ENCODE results near the gene ING5.

ING5 gene

DNA sequence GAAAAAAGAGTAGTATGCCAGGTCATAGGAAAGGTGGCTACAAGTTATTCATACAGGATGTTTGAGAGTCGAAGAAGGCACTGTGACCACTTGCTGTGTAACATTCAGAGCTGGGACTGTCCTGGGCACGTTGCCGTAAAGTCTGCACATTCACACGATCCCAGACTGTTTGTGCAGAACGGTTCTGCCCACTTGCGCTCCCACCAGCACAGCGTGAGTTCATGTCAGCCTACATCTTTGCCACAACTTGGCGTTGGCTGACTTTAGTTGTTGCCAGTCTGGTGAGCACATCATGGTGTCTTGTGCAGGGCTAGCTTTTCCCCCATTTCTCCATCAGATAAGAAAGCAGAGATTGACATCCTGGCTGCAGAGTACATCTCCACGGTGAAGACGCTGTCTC, 7.0 kb downstream of the ING5 start:
- no peak for DNase-seq

DNA sequence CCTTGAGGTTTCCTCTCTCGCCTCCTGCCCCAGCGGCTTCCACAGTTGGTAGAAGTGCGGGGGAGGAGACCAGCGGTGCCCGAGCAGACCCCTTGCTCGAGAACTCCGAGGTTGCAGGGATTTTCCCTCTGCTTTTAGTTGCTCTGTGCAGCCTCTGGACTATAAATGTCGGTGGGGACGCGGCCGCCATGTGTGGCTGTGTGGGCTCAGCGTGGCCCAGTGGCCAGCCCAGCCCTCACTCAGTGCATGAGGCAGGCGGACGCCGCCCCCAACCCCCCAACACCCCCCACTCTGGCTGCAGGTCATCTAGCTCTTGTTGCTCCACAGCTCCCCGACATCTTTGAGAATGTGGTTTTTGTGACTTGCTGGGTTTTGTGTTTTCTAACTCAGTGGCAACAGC, 17.3 kb downstream of the ING5 start:
- DNase-seq, result no peak

DNA sequence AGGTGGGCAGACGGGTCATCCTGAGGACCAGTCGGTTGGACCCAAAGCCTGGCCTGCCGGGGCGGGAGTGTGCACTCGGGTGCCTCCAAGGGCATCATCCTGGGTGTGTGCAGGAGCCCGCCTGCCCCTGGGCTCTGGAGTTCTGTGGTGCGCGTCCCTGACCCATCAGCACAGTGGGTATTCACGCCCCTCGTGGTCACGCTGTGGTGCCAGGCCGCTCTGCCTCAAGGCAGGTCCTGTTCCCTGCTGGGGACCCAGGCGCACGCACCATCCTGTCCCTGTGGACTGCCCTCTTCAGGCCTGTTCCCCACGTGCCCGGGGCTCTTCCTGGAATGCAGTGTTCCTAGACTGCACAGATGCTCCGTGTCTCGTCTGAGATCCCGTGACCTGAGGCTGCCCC, 18.3 kb downstream of the ING5 start:
- DNase-seq, result no peak

DNA sequence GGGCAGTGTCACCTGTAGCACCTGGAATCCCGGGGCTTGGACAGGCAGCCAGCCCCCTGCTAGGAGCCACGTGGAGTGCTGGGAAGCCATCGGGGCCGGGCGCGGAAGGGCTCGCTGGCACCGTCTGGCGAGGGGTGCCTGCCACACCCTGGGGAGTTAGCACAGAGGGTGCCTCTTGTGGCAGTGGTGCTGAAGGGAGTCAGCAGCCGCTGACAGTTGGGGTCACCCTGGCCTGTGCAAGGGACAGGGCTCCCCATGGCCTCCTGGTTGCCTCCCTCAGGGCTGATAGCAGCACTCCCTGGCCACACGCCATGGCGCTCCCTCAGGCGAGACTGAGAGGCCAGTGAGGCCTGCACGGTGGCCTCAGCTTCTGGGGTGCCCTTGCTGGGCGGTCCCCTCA, 18.7 kb downstream of the ING5 start:
- no peak for DNase-seq

DNA sequence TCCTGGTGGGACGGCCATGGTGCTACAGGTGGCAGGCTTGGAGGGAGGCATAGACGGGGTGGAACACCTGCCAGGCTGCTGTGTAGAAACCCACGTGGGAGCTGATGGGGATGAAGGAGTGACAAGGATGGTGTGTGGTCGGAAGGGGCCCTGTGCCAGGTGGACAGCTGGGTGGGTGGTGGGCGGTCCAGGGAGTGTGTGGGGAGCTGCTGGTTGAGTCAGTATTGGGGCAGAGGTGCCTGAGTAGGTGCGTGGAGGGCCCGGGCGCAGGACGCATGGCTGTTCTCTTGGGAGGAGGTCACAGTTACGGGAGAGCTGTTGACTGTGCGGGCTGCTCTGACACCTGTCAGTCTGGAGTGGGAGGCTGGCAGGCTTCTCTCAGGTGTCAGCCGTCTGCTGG, 20.0 kb downstream of the ING5 start:
- DNase-seq, result no peak

DNA sequence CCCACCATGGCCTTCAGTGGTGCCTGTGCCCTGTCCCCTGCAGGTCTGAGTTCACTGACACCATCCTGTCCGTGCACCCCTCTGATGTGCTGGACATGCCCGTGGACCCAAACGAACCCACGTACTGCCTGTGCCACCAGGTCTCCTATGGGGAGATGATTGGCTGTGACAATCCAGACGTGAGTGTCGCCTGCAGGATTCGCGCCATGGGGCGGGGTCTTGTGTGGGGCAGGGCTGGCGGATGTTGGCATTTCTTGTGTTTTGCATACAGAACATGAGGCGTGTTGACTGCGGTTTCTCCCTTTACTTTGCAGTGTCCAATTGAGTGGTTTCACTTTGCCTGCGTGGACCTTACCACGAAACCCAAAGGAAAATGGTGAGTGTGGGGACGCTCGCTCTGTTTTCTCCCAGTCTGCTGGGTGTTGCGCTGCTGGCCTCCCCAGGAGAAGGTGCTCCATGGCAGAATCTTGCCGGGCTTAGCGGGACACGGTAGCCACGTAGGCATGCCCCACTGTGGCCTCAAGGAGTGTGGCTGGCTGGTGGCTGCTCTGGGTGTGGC, 21.1 kb downstream of the ING5 start:
- no peak for DNase-seq

DNA sequence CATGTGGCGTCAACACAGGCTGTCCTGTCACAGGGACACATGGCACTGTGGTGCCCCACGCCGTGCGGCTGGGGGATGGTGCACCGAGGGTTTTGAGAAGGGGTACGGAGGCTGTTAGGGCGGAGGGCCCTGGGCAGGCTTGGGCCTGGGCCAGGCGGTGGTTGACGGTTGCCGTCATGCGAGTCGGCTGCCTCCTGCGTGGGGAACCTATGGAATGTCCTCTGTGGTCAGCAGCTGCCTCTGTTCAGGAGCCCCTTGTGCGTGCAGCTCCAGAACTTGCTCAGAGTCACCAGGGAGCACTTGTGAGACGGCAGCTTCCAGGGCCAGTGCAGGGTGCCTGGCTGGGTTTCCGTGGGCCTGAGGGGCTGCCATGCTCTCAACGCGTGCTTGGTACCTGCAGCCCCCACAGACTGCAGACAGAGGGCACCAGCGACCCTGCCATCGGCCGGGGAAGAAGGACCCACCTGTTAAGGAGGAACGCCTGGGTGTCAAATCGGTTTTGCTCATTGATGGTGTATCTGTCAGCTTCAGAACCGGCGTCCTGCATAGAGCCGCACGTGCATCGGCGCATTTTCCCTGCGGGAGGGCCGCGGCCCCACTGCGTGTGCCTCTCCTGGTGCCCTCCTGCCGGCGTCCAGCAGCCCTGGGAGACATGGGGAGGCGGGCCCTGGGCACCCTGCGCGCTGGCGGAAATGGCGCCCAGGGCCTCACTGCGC, 22.6 kb downstream of the ING5 start:
- DNase-seq, result no peak

DNA sequence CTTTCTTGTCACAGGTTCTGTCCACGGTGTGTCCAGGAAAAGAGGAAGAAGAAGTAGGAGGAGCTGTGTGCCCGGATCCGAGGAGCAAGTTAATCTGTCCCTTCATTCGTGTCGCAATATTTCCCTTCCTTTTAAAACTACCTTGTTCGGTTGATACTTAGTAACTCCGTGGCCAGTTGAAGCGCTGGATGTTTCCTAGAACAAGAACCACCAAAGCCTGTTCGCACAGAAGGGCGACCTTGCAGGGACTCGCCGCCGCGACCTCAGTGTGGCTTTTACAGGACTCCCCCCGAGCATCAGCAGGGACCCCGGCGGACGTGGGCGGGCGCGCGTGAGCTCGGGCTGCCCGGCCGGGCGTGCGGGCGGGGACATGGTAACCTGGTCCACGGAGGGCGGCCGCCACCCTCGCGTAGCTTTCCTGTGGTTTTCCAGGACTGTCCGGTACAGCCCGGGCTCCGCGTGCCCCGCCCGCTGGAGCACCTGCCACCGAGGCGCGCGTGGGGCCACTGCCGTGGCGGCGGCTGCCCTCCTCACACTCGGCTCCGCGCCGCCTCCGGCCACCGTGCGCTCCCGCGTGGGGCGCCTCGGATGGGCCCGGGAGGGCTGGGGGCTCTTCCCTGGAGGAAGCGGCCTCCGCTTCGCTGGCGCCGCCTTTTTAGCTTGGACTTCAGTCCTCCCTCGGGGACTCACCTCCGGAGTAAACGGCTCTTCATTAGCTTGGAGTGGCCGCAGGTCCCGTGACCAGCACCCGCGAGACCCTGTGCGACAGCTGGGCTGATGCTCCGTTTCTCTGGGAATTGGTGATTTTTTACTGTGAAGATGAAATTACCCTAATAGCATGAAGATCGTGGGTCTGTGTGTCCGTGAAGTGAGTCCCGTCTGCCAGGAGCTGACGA, 23.4 kb downstream of the ING5 start:
- DNase-seq, result no peak

DNA sequence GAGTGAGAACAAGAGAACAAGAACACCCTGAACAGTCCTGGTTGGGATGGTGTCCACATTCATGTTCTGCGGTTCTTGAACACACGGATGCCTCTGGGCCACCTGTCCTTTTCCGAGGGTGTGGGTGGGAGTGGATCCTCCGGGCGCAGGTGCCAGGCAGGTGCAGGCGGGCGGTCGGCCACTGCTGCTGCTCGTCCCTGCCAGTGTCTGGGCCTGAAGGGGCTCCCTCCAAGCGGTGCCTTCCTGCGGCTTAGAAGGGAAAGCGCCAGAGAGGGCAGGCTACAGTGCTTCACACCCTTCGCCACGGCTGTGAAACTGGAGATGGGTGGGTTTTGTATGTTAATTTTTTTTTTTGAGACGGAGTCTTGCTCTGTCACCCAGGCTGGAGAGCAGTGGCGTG, 24.6 kb downstream of the ING5 start:
- DNase-seq, result no peak

DNA sequence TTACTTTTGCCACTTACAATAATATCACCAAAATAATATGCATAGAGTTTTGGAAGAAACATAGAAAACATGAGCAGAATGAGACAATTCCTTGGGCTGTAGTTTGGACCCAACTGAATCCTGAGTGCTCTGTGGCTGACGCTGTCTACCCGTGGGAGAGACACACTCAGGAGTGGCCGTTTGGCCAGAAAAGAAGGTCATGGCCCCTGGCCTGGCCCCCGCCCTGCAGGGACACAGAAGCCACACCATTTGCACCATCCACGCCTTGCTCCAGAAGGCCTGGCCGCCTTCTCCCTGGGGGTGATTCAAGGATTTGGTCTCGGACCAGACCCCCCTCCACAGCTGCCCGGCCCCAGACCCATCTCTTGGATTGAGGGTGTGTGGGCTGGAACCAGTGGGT, 26.2 kb downstream of the ING5 start:
- no peak for DNase-seq

DNA sequence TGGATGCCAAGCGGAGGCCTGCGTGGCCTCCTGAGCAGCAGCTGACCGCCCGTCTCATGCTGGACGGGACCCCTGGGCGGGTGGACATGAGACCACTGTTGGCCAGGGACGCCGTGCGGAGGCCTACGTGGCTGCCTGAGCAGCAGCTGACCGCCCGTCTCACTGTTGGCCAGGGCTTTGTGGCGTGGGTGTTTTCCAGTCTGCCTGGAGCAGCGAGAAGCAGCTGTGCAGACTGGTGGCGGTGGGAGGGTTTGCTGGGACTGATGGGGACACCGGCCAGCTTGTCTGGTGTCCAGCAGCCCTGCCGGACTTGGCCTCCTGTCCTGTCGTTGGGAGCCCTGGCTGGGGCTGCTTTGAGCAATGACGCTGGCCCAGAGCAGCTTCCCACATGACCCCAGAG, 26.8 kb downstream of the ING5 start:
- no peak for DNase-seq

DNA sequence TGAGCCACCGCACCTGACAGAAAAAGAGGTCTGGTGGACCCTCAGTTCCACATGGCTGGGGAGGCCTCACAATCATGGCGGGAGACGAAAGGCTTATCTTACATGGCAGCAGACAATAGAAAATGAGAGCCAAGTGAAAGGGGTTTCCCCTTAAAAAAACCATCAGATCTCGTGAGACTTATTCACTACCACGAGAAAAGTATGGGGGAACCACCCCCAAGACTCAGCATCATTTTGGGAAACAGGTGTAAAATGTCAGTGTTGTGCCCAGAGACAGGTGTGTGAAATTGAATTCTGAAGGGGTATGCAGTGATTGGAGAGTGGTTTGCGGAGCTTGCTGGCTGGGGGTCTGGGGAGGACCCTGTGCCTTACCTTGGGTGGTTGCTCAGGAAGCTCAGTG, 28.0 kb downstream of the ING5 start:
- no peak for DNase-seq

DNA sequence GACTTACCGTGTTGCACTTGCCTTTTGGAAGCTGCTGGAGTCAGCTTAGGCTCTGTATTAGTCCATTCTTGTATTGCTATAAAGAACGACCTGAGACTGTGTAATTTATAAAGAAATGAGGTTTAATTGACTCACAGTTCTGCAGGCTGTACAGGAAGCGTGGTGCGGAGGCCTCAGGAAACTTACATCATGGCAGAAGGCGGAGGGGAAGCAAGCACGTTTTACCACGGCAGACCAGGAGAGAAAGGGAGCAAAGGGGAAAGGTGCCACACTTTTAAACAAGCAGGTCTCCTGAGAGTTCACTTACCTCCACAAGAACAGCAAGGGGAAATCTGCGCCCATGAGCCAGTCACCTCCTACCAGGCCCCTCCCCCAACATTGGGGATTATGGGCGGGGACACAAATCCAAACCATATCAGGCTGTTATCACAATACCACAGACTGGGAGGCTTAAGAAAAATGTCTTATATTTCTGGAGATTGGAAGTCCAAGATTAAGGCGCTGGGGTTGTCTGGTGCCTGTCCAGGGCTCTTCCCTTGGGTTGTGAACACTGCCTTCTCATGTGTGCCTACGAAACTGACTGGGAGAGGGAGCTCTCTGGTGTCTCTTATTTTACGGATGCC, 28.9 kb downstream of the ING5 start:
- DNase-seq, result peak; percentile 25 to 37

DNA sequence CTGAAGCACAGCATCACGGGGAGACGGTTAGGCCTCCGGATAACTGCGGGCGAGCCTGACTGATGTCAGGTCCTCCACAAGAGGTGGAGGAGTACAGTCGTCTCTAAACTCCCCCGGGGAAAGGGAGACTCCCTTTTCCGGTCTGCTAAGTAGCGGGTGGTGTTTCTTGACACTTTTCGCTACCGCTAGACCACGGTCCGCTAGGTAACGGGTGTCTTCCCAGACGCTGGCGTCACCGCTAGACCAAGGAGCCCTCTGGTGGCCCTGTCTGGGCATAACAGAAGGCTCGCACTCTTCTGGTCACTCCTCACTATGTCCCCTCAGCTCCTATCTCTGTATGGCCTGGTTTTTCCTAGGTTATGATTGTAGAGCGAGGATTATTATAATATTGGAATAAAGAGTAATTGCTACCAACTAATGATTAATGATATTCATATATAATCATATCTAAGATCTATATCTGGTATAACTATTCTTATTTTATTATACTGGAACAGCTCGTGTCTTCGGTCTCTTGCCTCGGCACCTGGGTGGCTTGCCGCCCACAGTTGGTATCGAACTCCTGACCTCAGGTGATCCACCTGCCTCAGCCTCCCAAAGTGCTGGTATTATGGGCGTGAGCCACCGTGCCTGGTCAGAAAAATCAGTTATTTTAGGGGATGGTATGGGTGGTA, 30.8 kb downstream of the ING5 start:
- DNase-seq, result peak; percentile 60 to 62

DNA sequence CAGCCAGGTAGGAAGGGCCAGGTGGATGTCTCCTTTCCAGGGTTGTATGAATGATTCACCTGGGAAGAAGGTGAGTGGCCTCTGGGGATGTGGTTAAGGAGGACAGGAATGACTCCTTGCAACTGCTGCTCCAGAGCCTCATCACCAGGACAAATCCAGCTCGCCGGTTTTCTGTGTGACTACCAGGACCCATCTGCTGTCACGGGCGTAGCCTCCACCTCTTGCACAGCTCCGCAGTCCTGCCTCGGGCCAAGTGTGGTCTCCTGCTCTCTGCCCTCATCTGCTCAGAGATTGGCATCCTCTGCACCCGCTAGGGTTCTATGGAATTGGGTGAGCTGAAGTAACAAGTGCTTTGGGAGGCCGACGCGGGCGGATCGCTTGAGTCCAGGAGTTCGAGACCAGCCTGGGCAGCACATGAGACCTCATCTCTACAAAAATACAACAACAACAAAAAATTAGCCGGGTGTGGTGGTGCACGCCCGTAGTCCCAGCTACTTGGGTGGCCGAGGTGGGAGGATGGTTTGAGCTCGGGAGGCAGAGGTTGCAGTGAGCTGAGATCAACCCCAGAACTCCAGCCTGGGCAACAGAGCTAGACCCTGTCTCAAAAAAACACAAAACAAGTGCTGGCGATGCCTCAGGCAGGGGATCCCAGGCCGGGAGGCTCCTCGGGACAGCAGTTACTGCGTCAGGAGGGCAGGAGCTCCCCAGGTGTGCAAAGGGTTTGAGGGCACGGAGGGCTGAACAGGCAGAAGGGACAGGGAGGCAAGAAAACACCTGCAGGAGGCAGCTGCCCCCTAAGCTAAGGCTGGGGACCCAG, 31.8 kb downstream of the ING5 start:
- DNase-seq, result no peak

DNA sequence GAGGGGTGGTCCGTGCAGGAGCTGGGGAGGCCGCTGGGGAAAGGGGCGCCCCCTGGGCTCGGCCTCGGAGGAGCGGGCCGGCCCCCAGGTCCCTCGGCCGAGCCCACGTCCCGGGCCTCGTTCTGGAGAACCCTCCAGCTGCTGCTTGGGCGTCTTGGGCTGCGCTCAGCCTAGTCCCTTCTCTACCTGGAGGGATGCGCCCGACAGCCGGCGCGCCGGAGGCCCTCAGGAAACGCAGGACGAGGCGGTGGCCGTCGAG, 32.3 kb downstream of the ING5 start:
- no peak for DNase-seq

DNA sequence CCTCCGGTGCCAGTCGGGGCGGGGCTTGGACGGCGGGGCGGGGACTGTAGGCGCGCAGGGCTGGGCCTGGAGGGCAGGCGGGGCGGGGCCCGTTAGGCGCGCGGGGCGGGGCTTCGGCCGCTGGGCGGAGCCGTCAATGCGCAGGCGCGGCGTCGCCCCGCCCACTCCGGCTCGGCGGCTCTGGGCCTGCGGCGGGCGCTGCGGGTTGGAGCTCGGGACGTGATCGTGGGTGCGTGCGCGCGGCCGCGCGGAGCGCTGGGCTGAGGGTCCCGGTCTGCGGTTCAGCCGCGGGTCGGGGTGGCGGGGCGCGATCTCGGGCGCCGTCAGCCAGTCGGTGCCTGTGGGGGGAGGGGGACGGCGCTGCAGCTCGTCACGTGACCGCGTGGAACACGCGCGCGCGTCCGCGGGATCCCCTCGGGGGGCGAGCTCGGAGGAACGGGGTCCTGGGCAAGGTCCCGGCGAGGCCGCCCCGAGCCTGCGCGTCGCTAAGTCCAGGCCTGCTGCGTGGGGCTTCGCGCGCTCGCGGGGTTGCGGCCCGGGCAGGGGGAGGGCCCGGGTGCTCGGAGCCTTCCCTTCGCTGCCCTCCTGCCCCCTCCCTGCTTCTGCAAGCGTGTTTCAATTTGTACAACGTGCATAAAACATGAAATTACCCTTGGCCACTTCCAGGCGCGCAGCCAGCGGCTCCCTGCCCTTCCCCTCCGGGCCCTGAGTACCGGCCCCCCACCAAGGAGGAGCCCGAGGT, 32.8 kb downstream of the ING5 start, which contains the start of gene D2HGDH:
Gene D2HGDH, plus strand, starts transcription at position 164 of the 742 bp plus-strand sequence. CDS start 595 bp downstream, outside the sequence.
- DNase-seq, result peak; percentile 29 to 41

DNA sequence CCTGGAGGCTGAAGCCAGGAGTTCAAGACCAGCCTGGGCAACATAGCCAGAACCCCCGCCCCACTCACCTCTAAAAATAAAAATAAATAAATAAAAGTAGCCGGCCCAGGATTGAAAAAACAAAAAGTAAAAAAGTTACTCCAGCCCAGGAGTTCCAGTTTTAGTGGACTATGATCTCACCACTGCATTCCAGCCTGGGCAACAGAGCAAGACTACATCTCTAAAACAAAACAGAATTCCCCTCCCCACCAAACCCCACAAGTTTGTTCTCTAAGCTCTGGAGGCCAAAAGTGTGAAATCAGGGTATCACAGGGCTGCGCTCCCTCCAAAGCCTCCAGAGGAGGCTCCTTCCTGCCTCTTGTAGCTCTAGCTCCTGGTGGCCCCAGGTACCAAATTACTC, 34.3 kb downstream of the ING5 start:
- no peak for DNase-seq

DNA sequence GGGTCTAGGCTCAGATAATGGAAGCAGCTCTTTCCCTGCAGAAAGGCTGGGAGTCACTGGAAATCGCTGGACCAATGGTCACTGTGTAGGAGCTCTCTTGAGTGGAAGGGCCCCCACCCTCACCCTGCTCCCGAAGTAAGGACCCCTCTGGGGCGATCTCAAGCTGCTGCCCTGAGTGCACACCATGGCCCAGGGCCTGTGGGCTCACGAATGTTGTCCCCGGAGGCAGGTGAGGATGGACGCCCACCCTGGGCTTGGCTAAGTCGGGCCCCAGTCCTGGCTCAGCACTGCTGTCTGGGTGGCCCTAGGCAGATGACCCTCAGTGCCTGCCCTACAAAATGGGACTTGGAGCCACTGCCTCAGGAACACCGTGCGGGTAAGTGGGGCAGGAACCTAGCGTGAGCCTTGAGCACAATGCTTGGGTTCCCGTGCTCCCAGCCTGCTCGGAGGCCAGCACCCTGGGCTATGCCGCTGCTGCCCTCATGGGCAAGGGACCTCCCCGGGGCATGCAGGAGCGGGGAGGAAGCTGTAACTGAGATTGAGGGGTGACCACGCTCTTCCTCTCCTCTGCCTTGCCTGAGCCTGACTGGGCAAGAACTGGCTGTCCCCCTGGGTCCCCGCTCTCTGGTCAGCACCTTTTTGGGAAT, 36.3 kb downstream of the ING5 start:
- no peak for DNase-seq

DNA sequence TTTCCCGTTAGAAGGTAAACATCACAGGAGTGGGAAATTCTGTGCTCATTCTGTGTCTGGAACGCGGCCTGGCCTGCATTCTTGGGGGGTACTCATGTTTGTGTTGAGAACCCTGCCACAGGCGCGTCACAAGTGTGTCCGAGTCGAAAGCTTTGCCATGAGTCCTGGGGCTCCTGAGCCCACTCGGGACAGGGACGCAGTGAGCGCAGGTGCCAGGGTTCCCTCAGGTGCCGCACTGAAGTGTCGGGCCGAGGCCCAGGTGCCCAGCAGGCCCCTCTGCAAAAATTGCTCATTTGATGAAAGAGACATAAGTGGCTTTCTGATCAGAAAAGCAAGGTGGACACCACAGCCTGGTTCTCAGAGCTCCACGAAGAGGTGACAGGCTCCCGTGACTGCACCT, 37.3 kb downstream of the ING5 start:
- no peak for DNase-seq

DNA sequence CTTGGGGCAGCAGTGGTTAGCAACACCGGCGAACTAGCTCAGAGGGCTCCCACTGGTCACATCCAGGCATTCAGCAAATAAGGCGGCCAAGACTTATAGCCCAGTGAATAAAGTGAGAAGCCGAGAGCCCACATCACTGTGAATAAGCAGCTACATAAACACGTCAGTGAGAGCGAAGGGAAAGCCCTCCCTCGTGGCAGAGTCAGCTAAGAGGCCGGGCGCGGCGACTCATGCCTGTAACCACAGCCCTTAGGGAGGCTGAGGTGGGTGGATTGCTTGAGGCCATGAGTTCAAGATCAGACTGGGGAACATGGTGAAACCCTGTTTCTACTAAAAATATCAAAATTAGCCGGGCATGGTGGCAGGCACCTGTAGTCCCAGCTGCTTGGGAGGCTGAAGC, 37.8 kb downstream of the ING5 start:
- no peak for DNase-seq
